HFFc6 (cell line): ENCODE data around the gene PCYT1A. TPM values are rescaled to one million over a fixed set of nuclear protein-coding genes. Genes with fewer than 3 reads are reported as not detected.

ENCODE experiments used
- DNase-seq: peaks from one replicate; pipeline ENCODE4 v3.0.0-alpha.2; 2018
- H3K27ac Mint-ChIP-seq: 2 replicates; pipeline ENCODE4 v1.8.0; 2020; ENCODE audit warnings: mild to moderate bottlenecking, mixed read lengths
- H3K27me3 Mint-ChIP-seq: 2 replicates; pipeline ENCODE4 v1.8.0; 2021; ENCODE audit warnings: mild to moderate bottlenecking, moderate library complexity, mixed read lengths; ENCODE audit not compliant: insufficient read depth
- H3K36me3 Mint-ChIP-seq: 2 replicates; pipeline ENCODE4 v1.8.0; 2021; ENCODE audit warnings: low read depth, mixed read lengths
- H3K4me1 Mint-ChIP-seq: 2 replicates; pipeline ENCODE4 v1.8.0; 2020; ENCODE audit warnings: low read depth, mixed read lengths
- H3K4me3 Mint-ChIP-seq: 2 replicates; pipeline ENCODE4 v1.8.0; 2020; ENCODE audit warnings: mild to moderate bottlenecking, moderate library complexity, mixed read lengths
- H3K9me3 Mint-ChIP-seq: 2 replicates; pipeline ENCODE4 v1.8.0; 2020; ENCODE audit warnings: mild to moderate bottlenecking, mixed read lengths
- CTCF ChIP-seq: fragments of 200-600 bp; sonication (generic); IDR thresholded peaks from 2 replicates; pipeline ENCODE4 v1.5.0; 2021; ENCODE audit warnings: antibody characterized with exemption, mild to moderate bottlenecking
- total RNA-seq, 6 experiments: library from RNA; stranded (reverse); fragmentation: NEBNext Ultra II Directional; extraction: Animal tissue kit (Norgen Biotek cat#: 25700); gene quantifications; 2 replicates in 1 of 6; 3 replicates in 5 of 6; pipeline ENCODE4 v1.2.3, GENCODE V29; 2021

The PCYT1A gene
- total RNA-seq, 6 experiments from 2014 or later = 77.2 to 83.0 (median 81.2) TPM

- no peaks in the 10 kb centered on the region for H3K9me3 Mint-ChIP-seq
- DNase-seq = no peak
- no peak overlapping the region for H3K4me3 Mint-ChIP-seq
Measured at GRCh38 chr3:196193736-196194541, 93.6 kb downstream of the PCYT1A start.

GRCh38 chr3:196193133-196193735 lies 94.3 kb downstream of the PCYT1A start:
- TF ChIP-seq CTCF = no peak
- Mint-ChIP-seq H3K9me3 (no peaks in the 10 kb centered on the region), H3K36me3 (no peaks in the 10 kb centered on the region), H3K27ac (no peak overlapping the region), H3K4me1 (no peaks in the 10 kb centered on the region), H3K4me3 (no peak overlapping the region), H3K27me3 (peaks cover 8% of the 10 kb centered on the region; the same call in 1 of the 2 replicates)
- DNase-seq = no peak

More at GRCh38 chr3:196193736-196194541, 93.6 kb downstream of the PCYT1A start:
- Mint-ChIP-seq H3K4me1 (no peaks in the 10 kb centered on the region), H3K36me3 (no peaks in the 10 kb centered on the region), H3K27ac (no peak overlapping the region), H3K27me3 (peaks cover 8% of the 10 kb centered on the region; the same call in 1 of the 2 replicates)
- no peak for TF ChIP-seq CTCF

- no peak overlapping the region for H3K27ac Mint-ChIP-seq
Measured at GRCh38 chr3:196192524-196193051, 94.9 kb downstream of the PCYT1A start.

GRCh38 chr3:196192036-196192523 lies 95.4 kb downstream of the PCYT1A start:
- Mint-ChIP-seq H3K27me3 (peaks cover 10% of the 10 kb centered on the region; the same call in 1 of the 2 replicates), H3K4me1 (no peaks in the 10 kb centered on the region), H3K36me3 (no peaks in the 10 kb centered on the region), H3K4me3 (no peak overlapping the region), H3K9me3 (no peaks in the 10 kb centered on the region), H3K27ac (no peak overlapping the region)
- TF ChIP-seq CTCF = no peak
- no peak for DNase-seq

More at GRCh38 chr3:196192524-196193051, 94.9 kb downstream of the PCYT1A start:
- no peaks in the 10 kb centered on the region for H3K9me3 Mint-ChIP-seq
- no peaks in the 10 kb centered on the region for H3K36me3 Mint-ChIP-seq
- DNase-seq = no peak
- peaks cover 8% of the 10 kb centered on the region; the same call in 1 of the 2 replicates for H3K27me3 Mint-ChIP-seq
- no peak overlapping the region for H3K4me3 Mint-ChIP-seq
- no peaks in the 10 kb centered on the region for H3K4me1 Mint-ChIP-seq
- no peak for TF ChIP-seq CTCF

- Mint-ChIP-seq H3K4me3 (no peak overlapping the region), H3K27ac (no peak overlapping the region), H3K36me3 (no peaks in the 10 kb centered on the region), H3K9me3 (no peaks in the 10 kb centered on the region), H3K4me1 (no peaks in the 10 kb centered on the region), H3K27me3 (peaks cover 15% of the 10 kb centered on the region; the same call in 1 of the 2 replicates)
- no peak for TF ChIP-seq CTCF
- no peak for DNase-seq
Measured at GRCh38 chr3:196189566-196190347, 97.8 kb downstream of the PCYT1A start.
